Activated CD4-positive, CD25-positive, alpha-beta regulatory T cell (primary cell): ENCODE measurements around the gene CENPE.
"Not testable (repeated sequence)": the region's sequence is repeated elsewhere in the genome, so short reads cannot be mapped to it uniquely, and the experiment has no call there.

Experiments used
- DNase-seq, 4 experiments: peaks; one replicate each; lab custom pipeline; 2025; lab: John Stamatoyannopoulos, UW

The CENPE gene, protein sequence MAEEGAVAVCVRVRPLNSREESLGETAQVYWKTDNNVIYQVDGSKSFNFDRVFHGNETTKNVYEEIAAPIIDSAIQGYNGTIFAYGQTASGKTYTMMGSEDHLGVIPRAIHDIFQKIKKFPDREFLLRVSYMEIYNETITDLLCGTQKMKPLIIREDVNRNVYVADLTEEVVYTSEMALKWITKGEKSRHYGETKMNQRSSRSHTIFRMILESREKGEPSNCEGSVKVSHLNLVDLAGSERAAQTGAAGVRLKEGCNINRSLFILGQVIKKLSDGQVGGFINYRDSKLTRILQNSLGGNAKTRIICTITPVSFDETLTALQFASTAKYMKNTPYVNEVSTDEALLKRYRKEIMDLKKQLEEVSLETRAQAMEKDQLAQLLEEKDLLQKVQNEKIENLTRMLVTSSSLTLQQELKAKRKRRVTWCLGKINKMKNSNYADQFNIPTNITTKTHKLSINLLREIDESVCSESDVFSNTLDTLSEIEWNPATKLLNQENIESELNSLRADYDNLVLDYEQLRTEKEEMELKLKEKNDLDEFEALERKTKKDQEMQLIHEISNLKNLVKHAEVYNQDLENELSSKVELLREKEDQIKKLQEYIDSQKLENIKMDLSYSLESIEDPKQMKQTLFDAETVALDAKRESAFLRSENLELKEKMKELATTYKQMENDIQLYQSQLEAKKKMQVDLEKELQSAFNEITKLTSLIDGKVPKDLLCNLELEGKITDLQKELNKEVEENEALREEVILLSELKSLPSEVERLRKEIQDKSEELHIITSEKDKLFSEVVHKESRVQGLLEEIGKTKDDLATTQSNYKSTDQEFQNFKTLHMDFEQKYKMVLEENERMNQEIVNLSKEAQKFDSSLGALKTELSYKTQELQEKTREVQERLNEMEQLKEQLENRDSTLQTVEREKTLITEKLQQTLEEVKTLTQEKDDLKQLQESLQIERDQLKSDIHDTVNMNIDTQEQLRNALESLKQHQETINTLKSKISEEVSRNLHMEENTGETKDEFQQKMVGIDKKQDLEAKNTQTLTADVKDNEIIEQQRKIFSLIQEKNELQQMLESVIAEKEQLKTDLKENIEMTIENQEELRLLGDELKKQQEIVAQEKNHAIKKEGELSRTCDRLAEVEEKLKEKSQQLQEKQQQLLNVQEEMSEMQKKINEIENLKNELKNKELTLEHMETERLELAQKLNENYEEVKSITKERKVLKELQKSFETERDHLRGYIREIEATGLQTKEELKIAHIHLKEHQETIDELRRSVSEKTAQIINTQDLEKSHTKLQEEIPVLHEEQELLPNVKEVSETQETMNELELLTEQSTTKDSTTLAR (N-terminal part only)

DNA sequence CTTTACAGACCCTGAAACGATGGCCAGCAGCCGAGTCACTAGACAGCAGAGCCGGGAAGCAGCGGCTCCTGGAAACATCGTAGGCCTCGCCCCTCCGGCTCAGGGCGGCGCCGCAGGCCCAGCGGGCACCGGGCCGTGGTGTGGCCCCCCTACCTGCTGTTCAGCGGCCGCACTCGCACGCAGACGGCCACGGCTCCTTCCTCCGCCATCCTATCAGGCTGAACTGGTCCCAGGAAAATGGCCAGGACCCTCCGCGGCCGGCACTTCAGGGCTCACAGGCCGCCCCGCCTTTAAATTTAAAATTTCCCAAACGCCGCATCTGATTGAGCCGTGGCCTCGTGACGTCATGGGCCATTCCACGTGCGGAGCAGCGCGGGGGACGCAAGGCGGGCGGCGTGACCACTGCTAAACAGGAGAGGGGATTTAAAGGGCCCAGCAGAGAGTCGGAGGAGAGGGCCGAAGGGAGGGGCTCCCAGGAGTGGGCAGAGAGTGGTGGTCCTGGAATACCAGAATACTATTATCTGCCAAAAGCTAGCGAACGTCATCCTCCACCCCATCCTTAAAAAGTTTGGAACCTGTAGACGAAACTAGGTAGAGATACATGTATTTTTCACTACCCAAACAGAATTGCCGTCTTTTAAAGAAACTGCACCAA, at the start of gene CENPE:
Gene CENPE (minus strand): TSS at position 233 of the 655 bp plus-strand sequence. CDS start 24 bp downstream, at position 209.
- peak; percentile 60 to 70 (median 65) for DNase-seq

DNA sequence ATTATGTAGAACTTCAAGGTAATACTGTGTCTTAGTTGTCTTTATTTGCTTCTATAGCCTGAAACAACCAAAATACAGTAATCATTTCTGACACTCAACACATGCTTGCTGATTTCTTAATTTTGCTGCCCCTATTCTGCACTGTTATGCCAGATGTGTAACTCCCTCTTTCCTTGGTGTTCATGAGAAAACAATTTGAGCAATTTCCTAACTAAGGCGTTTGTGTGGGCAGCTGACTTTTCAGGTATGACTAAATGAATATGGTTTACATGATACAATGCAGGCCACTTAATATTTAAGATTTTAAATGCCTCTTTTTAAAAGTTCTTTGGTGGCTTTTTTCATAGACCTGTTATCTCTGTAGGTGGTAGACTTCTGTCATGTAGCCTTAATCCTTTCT, 46.1 kb upstream of the CENPE start:
- no peak for DNase-seq

DNA sequence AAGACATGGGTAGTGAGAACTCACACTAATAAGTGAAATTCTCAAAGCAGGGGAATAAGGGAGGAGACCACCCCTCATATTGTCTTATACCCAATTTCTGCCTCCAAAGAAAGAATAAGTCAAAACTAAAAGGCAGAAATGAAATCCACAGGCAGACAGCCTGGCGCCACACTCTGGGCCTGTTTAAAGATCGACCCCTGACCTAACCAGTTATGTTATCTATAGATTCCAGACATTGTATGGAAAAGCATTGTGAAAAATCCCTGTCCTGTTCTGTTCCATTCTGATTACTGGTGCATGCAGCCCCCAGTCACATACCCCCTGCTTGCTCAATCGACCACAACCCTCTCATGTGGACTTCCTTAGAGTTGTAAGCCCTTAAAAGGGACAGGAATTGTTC, 32.8 kb upstream of the CENPE start:
- DNase-seq: not testable (repeated sequence)

DNA sequence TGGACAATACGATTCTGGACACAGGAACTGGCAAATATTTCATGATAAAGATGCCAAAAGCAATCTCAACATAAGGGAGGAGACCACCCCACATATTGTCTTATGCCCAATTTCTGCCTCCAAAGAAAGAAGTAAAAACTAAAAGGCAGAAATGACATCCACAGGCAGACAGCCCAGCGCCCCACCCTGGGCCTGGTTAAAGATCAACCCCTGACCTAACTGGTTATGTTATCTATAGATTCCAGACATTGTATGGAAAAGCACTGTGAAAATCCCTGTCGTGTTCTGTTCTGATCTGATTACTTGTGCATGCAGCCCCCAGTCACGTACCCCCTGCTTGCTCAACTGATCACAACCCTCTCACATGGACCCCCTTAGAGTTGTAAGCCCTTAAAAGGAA, 25.4 kb upstream of the CENPE start:
- DNase-seq: not testable (repeated sequence)

DNA sequence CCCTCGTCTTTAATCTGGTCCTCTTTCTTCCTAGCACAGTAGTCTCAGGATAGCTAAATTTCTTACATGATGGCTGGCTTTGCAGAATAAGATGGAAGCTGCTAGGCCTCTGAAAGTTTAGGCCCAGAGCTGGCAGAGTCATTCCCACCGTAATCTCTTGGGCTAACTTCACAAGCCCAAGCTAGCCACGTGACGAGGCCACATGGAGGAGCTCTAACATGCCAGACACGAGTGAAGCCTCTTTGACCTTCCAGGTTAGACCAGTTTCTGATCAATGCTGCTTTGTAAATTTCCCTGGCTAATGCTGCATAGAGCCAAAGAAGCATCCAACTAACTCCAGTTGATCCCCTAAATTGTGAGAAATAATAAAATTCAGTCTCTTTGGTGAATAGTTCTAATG, 9.5 kb upstream of the CENPE start:
- DNase-seq: no peak

DNA sequence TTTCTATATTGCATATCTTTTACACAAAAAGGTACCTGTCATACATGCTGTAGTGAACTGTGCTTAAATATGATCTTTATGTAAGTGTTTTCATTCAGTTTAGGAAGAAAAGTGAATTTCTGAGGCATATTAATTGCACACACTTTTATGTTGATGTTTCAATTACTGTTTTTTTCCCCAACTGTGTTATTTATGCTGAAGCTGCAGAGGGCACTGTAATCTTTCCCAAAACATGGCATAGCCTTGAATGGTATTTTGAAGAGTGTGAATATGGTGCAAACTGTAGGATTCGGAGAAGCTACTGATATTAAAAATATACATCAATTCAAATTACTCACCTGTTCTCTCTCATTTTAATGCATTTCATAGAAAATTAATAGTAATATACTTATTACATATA, 6.0 kb upstream of the CENPE start:
- DNase-seq: no peak

DNA sequence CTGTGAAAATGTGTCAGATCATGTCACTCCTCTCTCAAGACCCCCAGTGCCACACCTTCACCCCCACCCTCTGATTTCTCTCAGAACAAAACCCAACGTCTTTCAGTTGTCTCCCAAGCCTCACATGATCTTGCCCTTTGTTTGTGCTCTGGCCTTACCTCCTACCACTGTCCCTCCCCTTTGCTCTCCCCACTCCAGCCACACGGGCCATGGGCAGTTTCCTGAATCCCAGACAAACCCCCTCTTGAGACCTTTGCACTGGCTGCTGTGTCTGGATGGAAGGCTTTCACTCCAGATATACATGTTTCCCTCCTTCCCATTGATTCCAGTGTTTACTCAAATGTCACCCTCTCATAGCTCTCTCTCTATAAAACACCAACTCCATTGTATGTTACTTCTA, 3.6 kb upstream of the CENPE start:
- DNase-seq: no peak

DNA sequence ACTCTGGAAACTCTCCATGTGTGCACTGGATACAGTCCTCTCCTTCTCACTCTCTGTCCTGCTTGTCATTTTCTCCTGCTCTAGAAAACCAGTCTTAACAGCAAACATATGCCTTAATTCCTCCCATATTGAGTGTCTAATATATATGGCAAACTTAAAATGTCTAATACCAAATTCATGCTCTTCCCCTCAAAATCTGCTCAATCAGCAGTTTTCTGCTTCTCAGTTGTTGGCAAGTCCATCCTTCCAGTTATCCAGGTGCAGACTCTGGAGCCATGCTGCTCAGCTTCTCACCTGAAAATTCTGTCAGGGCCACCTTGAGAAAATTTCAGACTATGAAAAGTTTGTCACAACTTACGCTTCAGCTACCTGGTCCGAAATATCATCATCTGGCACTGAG, 3.1 kb upstream of the CENPE start:
- no peak for DNase-seq

DNA sequence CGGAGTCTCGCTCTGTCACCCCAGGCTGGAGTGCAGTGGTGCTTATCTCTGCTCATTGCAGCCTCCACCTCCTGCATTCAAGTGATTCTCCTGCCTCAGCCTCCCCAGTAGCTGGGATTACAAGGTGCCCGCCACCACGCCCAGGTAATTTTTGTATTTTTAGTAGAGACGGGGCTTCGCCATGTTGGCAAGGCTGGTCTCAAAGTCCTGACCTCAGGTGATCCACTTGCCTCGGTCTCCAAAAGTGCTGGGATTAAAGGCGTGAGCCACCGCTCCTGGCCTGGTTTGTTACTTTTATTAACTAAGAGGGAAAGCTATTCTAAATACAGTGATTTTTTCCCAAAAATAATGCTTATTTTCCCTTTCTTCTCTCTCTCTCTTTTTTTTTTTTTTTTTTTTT, 866 bp upstream of the CENPE start:
- DNase-seq: no peak

DNA sequence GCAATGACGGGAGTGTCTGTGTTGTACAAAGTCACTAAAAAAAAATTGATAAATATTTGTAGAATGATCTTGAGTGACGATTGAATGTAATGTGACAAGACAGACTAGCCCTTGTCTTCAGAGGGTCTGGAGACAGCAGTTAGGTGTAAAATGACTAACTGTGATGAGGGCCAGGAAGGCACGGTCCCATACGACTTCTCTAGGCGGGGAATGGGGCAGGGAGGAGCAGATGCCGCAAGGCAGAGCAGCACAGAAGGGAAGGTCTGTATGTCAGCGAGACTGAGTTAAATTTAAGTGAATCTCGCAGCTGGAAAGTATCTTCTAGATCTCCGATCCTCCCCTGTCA, 405 bp downstream of the CENPE start:
- no peak for DNase-seq

DNA sequence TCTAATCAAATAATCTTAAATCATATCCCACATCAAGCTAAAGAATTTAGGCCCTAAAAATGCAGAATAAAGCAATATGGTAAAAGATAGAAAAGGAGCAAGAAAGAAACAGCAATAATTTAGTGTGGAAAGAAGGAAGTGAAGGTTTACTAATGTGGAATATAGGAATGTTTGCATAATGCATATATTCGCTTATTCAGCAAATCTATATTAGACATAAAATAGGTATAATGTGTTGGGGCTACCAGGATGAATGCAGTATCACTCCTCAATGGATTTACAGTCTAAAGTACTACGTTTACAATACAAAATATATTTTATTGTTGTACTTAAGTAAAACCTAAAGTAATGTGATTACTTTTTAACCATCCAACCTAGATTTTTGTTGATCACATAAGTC, 4.7 kb downstream of the CENPE start:
- no peak for DNase-seq

DNA sequence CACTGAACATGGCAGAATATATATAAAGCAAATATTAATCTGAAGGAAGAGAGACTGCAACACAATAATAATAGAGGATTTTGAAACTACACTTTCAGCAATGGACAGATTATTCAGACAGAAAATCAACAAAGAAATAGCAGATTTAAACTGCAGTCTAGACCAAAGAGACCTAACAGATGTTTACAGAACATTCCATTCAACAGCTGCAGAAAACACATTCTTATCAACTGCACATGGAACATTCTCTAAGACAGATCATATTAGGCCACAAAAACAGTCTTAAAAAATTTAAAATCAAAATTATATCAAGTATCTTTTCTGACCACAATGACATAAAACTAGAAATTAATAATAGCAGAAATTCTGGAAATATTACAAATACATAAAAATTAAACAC, 27.1 kb downstream of the CENPE start:
- no peak for DNase-seq

DNA sequence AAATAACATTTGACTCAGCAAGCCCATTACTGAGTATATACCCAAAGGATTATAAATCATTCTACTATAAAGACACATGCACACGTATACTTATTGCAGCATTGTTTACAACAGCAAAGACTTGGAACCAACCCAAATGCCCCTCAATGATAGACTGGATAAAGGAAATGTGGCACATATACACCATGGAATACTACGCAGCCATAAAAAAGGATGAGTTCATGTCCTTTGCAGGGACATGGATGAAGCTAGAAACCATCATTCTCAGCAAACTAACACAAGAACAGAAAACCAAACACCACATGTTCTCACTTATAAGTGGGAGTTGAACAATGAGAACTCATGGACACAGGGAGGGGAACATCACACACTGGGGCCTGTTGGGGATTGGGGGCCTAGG, 28.4 kb downstream of the CENPE start:
- not testable (repeated sequence) for DNase-seq

DNA sequence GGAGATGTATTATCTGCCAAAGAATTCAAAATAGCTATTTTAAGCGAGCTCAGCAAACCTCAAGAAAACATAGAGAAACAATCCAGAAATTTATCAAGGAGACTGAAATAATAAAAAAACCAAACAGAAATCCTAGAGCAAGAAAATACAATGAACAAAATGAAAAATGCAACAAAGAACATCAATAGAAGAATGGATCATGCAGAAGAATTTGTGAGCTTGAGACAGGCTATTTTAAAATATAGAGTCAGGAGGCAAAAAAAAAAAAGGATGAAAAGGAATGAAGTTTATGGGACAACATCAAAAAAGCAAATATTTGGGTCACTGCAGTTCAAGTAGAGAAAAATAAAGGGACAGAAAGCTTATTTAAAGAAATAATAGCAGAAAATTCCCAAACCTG, 29.1 kb downstream of the CENPE start:
- no peak for DNase-seq

DNA sequence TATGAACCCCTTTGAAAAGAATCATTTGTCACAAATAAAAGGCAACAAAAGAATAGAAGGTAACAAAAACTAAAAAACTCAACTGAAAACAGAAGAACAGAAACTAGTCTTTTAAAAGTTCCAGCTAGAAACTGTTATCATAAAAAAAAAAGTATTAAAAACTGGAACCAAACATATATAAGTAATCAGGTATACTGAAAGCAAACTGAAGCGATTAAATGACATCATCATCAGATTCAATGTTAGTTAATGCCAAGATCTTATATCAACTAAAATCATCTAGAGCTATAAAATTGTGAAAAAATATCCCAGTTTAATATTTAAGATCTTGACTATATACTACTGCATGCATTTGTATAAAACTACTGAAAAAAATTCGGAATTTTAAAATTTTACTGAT, 36.0 kb downstream of the CENPE start:
- DNase-seq: no peak

DNA sequence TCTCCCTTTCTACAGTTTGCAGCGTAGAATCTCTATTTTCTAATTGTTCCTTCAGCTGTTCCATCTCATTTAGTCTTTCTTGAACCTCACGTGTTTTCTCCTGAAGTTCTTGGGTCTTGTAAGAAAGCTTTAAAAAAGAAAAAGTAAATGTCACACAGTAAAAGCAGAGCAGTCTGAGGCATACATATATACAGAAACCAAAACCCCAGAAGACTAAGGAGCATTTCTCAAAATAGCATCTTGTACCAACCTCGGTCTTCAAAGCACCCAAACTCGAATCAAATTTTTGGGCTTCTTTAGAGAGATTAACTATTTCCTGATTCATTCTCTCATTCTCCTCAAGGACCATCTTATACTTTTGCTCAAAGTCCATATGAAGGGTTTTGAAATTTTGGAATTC, 39.4 kb downstream of the CENPE start:
- DNase-seq: no peak

DNA sequence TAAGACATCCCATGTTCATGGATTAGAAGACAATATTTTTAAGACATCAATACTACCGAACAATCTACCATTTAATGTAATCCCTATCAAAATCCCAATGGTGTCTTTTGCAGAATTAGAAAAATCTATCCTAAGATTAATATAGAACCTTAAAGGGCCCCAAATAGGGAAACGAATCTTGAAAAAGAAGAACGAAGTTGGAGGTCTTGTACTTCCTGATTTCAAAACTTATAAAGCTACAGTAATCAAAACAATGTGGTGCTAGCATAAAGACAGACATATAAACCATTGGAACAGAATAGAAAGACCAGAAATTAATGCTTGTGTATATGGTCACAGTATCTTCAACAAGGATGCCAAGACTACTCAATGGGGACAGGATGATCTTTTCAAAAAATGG, 42.0 kb downstream of the CENPE start:
- no peak for DNase-seq

DNA sequence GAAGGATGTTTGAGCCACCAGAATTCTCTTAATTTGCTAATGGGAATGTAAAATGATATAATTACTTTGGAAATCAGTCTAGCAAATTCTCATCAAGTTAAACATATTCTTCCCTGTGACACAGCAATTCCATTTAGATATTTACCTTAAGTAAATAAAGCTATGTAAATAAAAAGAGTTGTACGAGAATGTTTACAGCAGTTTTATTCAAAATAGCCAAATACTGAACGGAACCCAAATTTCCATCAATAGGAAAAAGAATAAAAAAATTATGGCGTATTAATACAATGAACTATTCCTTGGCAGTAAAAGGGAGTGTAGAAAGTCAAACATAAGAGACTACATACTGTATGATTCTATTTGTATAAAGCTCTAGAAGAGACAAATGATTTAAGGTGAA, 45.8 kb downstream of the CENPE start:
- no peak for DNase-seq

DNA sequence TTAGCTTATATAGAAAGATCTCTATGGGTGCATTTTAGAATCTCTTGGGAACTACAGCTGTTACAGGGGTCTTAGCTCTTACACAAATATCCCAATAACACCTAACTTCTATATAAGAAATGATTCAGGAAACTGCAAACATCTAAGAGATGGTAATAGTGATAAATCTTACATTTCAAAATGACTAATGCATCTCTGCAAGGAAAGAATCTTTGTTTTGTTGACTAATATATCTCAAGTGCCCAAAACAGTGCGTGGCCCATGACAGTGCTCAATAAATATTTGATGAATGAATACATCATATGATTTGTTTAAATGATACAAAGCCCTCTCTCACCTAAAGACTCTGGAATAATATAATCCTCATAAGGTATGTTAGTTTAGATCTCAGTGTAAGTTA, 47.5 kb downstream of the CENPE start:
- DNase-seq: no peak

DNA sequence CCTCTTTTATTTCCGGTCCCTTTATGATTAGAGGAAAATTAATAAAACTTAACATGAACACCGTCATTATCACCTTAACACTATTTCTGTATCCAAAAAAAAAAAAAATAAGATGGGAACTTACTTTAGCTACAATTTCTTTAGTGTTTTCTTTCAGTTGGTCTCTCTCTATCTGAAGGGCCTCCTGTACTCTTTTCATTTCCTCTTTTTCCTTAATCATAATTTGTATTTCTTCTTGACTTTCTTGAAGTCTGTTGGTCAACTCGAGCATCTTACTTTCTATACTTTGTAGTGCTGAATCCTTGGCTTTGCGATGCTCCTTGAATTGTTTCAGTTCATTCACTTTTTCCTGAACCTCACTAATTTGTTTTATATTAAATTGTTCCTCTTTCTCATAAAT, 53.2 kb downstream of the CENPE start:
- DNase-seq: no peak

DNA sequence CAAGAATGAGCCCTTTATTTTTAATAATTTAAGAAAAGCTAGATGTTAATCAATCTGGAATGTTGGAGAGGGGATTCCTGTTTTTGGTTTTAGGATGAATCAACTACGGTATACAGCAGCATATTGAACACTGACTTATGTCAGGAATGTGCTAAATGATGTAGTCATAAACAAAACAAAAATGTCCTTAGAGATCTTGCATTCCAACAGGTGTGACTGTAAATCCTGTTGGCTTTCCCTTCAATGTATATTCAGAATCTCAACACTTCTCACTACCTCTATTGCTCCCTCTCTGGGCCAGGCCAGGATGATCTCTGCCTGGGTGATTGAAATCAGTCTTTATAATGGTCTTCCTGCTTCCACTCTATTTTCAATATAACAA, 60.7 kb downstream of the CENPE start:
- no peak for DNase-seq
